ENCODE results near the gene SLC26A3. TPM values are rescaled to one million over a fixed set of nuclear protein-coding genes. Genes with fewer than 3 reads are reported as not detected.
A peak's percentile ranks its signal among the peaks of the same experiment; 100 is the strongest.

The SLC26A3 gene
- total and polyA plus RNA-seq, 2 donors (not counting 1 experiment from before 2014, with no cell fraction given) = not detected

DNA sequence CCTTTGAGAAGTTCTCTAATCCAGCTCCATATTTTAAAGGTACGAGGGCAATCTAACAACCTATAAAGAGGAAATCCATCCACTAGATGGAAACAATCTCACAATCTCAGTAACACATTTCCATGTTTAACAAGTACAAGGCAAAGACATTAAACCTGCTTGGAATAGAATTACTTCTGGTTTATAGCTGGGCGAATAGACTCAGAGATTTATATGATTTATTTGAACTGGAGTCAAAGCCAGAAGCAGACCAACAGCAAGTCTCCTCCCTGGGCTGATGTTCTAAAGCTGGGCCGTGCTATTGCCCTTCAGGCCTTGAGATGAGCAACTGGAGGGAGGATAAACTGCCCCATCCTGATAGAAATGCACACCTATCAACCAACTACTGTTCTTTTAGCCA is 25.3 kb downstream of the SLC26A3 start:
- Histone ChIP-seq H3K27ac (ENCODE audit: insufficient read depth, low read length) (no peak overlapping the region), H3K27me3 (ENCODE audit: control insufficient read depth, insufficient read depth, low read length) (peaks cover 2% of the 10 kb centered on the region), H3K4me3 (replicated peaks in 1 of 4; ENCODE audit: control extremely low read depth in 1 of 4, insufficient read depth in 1 of 4, low read depth in 3 of 4, low read length in 4 of 4) (no peak overlapping the region), H3K36me3 (ENCODE audit: control insufficient read depth, insufficient read depth, low read length) (no peaks in the 10 kb centered on the region), H3K9ac (ENCODE audit: insufficient read depth, low read length) (no peak overlapping the region), H3K4me1 (ENCODE audit: control insufficient read depth, extremely low read depth, insufficient read depth, low read length) (no peaks in the 10 kb centered on the region), H3K4me2 (ENCODE audit: extremely low read depth, insufficient read depth, low read length) (no peak overlapping the region), H2AFZ (ENCODE audit: low read length) (no peak overlapping the region), H3K79me2 (ENCODE audit: control insufficient read depth, insufficient read depth, low read length) (no peaks in the 10 kb centered on the region), H4K20me1 (ENCODE audit: control insufficient read depth, extremely low read depth, insufficient read depth, low read length) (no peaks in the 10 kb centered on the region), H3K9me3 (ENCODE audit: control insufficient read depth, insufficient read depth, low read depth, low read length) (no peaks in the 10 kb centered on the region)
- no peak for DNase-seq (ENCODE audit: low read depth in 2 of 2)
- no peak for TF ChIP-seq EZH2 (IDR thresholded peaks at IDR 0.05; ENCODE audit: low read length, missing control alignments)
- TF ChIP-seq CTCF (conservative IDR thresholded peaks at IDR 0.05 in 1 of 2, IDR thresholded peaks at IDR 0.05 in 1 of 2; ENCODE audit: low read depth in 1 of 2, low read length in 2 of 2) = no peak

DNA sequence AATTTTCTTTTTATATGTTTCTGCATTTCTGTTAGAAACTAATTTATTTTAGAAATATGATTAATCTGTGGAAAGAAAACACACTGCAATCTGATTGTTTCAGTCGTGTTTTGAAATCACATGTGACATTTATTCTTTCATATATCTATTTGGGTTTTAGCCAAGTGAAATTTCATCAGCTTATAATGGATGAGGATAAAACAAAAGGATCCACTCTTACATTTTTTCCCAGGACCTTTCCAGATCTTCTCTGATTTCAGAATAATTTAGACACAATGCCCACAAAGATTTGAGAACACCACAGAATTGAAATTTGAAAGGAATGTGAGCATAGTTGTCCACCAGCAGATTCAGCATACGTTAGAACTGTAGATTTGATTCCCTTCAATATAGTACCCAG is 30.0 kb downstream of the SLC26A3 start:
- H3K4me3 ChIP-seq (replicated peaks in 1 of 4; ENCODE audit: control extremely low read depth in 1 of 4, insufficient read depth in 1 of 4, low read depth in 3 of 4, low read length in 4 of 4) = no peak overlapping the region
- no peaks in the 10 kb centered on the region for H3K79me2 ChIP-seq (ENCODE audit: control insufficient read depth, insufficient read depth, low read length)
- no peak overlapping the region for H3K27ac ChIP-seq (ENCODE audit: insufficient read depth, low read length)
- TF ChIP-seq EZH2 (IDR thresholded peaks at IDR 0.05; ENCODE audit: low read length, missing control alignments) = no peak
- TF ChIP-seq CTCF (conservative IDR thresholded peaks at IDR 0.05 in 1 of 2, IDR thresholded peaks at IDR 0.05 in 1 of 2; ENCODE audit: low read depth in 1 of 2, low read length in 2 of 2) = no peak
- no peak overlapping the region for H3K4me2 ChIP-seq (ENCODE audit: extremely low read depth, insufficient read depth, low read length)
- no peaks in the 10 kb centered on the region for H3K27me3 ChIP-seq (ENCODE audit: control insufficient read depth, insufficient read depth, low read length)
- DNase-seq (ENCODE audit: low read depth in 2 of 2) = no peak
- H3K9ac ChIP-seq (ENCODE audit: insufficient read depth, low read length) = no peak overlapping the region
- H4K20me1 ChIP-seq (ENCODE audit: control insufficient read depth, extremely low read depth, insufficient read depth, low read length) = no peaks in the 10 kb centered on the region
- no peak overlapping the region for H2AFZ ChIP-seq (ENCODE audit: low read length)
- H3K36me3 ChIP-seq (ENCODE audit: control insufficient read depth, insufficient read depth, low read length) = no peaks in the 10 kb centered on the region
- H3K4me1 ChIP-seq (ENCODE audit: control insufficient read depth, extremely low read depth, insufficient read depth, low read length) = no peaks in the 10 kb centered on the region
- no peaks in the 10 kb centered on the region for H3K9me3 ChIP-seq (ENCODE audit: control insufficient read depth, insufficient read depth, low read depth, low read length)

DNA sequence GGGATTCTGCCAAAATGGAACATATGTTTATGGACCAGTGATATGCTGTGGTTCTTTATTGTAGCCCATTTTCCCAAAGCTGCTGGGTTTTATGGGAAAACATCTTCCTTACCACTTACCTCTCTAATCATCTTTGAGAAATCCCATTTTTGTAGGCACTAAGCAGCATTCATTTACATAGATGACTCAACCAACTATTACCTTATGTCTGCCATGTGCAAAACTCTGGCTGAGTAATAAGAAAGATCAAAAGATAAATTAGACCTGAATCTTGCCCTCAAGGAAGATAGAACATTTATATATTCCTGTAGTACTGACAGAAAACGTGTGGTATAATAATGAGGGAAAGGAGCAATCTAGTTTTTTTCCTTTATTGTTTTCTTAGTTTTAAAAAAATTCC is 34.8 kb downstream of the SLC26A3 start:
- peak in 1 of 2 donors; percentile 10 for DNase-seq (ENCODE audit: low read depth in 2 of 2)
- Histone ChIP-seq H3K36me3 (ENCODE audit: control insufficient read depth, insufficient read depth, low read length) (no peaks in the 10 kb centered on the region), H3K79me2 (ENCODE audit: control insufficient read depth, insufficient read depth, low read length) (no peaks in the 10 kb centered on the region), H3K27ac (ENCODE audit: insufficient read depth, low read length) (no peak overlapping the region), H3K4me2 (ENCODE audit: extremely low read depth, insufficient read depth, low read length) (no peak overlapping the region), H4K20me1 (ENCODE audit: control insufficient read depth, extremely low read depth, insufficient read depth, low read length) (no peaks in the 10 kb centered on the region), H2AFZ (ENCODE audit: low read length) (no peak overlapping the region), H3K9me3 (ENCODE audit: control insufficient read depth, insufficient read depth, low read depth, low read length) (no peaks in the 10 kb centered on the region), H3K9ac (ENCODE audit: insufficient read depth, low read length) (no peak overlapping the region), H3K4me3 (replicated peaks in 1 of 4; ENCODE audit: control extremely low read depth in 1 of 4, insufficient read depth in 1 of 4, low read depth in 3 of 4, low read length in 4 of 4) (no peak overlapping the region), H3K4me1 (ENCODE audit: control insufficient read depth, extremely low read depth, insufficient read depth, low read length) (no peaks in the 10 kb centered on the region), H3K27me3 (ENCODE audit: control insufficient read depth, insufficient read depth, low read length) (no peaks in the 10 kb centered on the region)
- TF ChIP-seq EZH2 (IDR thresholded peaks at IDR 0.05; ENCODE audit: low read length, missing control alignments) = no peak
- TF ChIP-seq CTCF (conservative IDR thresholded peaks at IDR 0.05 in 1 of 2, IDR thresholded peaks at IDR 0.05 in 1 of 2; ENCODE audit: low read depth in 1 of 2, low read length in 2 of 2) = no peak
